HepG2 (cell line): ENCODE data around the gene MTHFR. TPM values are rescaled to one million over a fixed set of nuclear protein-coding genes. Genes with fewer than 3 reads are reported as not detected.

Source experiments
- ATAC-seq: fragments of 200-7000 bp; cut with Tn5 transposase; 3 replicates; pipeline ENCODE4 v1.9.1; 2020; ENCODE audit warnings: mild to moderate bottlenecking, moderate library complexity
- BruUV-seq: library from RNA; stranded (reverse); fragments of 400-500 nt; replicated peaks from 2 replicates; lab custom pipeline; 2021; lab: Mats Ljungman, UMichigan
- CTCF ChIA-PET: fragments of 300-600 bp; formaldehyde crosslinking; extraction: SDS; loops from one replicate; lab custom pipeline; 2021; ENCODE audit warnings: low total read pairs, inconsistent platforms, low intra/inter-chr PET ratio; lab: Yijun Ruan, JAX
- POLR2A ChIA-PET: fragments of 350-600 bp; sonication (Branson Sonifier 250); formaldehyde crosslinking; loops from one replicate; lab custom pipeline; 2020; ENCODE audit warnings: antibody characterized with exemption, inconsistent platforms; lab: Yijun Ruan, JAX
- DNase-seq: peaks from one replicate; pipeline ENCODE4 v3.0.0-alpha.2; 2015; ENCODE audit warnings: low spot score
- FAIRE-seq: peaks from 3 replicates; lab custom pipeline; 2011; peaks lifted over from hg19 to GRCh38; lab: Jason Lieb, UNC
- H2AFZ ChIP-seq: one replicate; pipeline ENCODE4 v1.6.1; 2011; ENCODE audit warnings: low read length, inconsistent platforms
- H3K27ac ChIP-seq: fragments of 300-600 bp; 3 replicates; pipeline ENCODE4 v1.8.0; 2011; ENCODE audit warnings: mixed run types, mild to moderate bottlenecking, mixed read lengths, low read length, inconsistent platforms; ENCODE audit not compliant: insufficient read depth; ENCODE audit errors: extremely low read length
- H3K27me3 ChIP-seq, 2 experiments: fragments of 200-600 bp in 1 of 2; 2 replicates in 1 of 2; 3 replicates in 1 of 2; pipeline versions ENCODE4 v1.6.0 to v1.8.0; 2011; ENCODE audit warnings: low read length in 2 of 2, mild to moderate bottlenecking in 2 of 2, moderate library complexity in 2 of 2, inconsistent platforms in 1 of 2; ENCODE audit not compliant: insufficient read depth in 2 of 2, control insufficient read depth in 1 of 2
- H3K36me3 ChIP-seq, 2 experiments: fragments of 200-600 bp in 1 of 2; replicated peaks in 1 of 2; 2 replicates in 1 of 2; 3 replicates in 1 of 2; pipeline versions ENCODE4 v1.5.1 to v1.8.0; 2011; ENCODE audit warnings: low read length in 2 of 2, inconsistent platforms in 1 of 2; ENCODE audit not compliant: insufficient read depth in 2 of 2, control insufficient read depth in 1 of 2
- H3K4me1 ChIP-seq: 2 replicates; pipeline ENCODE4 v1.5.1; 2012; ENCODE audit warnings: low read length, inconsistent platforms; ENCODE audit not compliant: insufficient read depth
- H3K4me2 ChIP-seq: 2 replicates; pipeline ENCODE4 v1.6.0; 2011; ENCODE audit warnings: low read depth, low read length, inconsistent platforms
- H3K4me3 ChIP-seq, 3 experiments: fragments of 200-600 bp in 1 of 3; sonication (generic), shearing (Covaris generic) in 1 of 3; replicated peaks in 1 of 3; 2 replicates each; pipeline ENCODE4 v1.5.1; 2011 to 2016; ENCODE audit warnings: low read length in 3 of 3, inconsistent platforms in 2 of 3, low read depth in 2 of 3, mild to moderate bottlenecking in 2 of 3, control low read depth in 1 of 3, mixed read lengths in 1 of 3; ENCODE audit not compliant: insufficient read depth in 1 of 3
- H3K79me2 ChIP-seq: one replicate; pipeline ENCODE4 v1.6.1; 2011; ENCODE audit warnings: low read length, inconsistent platforms; ENCODE audit not compliant: insufficient read depth
- H3K9ac ChIP-seq: 2 replicates; pipeline ENCODE4 v1.6.0; 2011; ENCODE audit warnings: mild to moderate bottlenecking, low read depth, low read length, inconsistent platforms; ENCODE audit not compliant: insufficient read depth
- H3K9me3 ChIP-seq: 2 replicates; pipeline ENCODE4 v1.5.1; 2012; ENCODE audit warnings: mild to moderate bottlenecking, low read length
- H4K20me1 ChIP-seq: 2 replicates; pipeline ENCODE4 v1.6.0; 2011; ENCODE audit warnings: inconsistent platforms, mild to moderate bottlenecking, low read length, moderate library complexity; ENCODE audit not compliant: insufficient read depth
- ARID2 ChIP-seq: sonication (generic); formaldehyde crosslinking; IDR thresholded peaks from 2 replicates; pipeline ENCODE4 v1.8.1; 2022; ENCODE audit warnings: mild to moderate bottlenecking, missing genetic modification reagents, borderline replicate concordance
- EHMT2 ChIP-seq: fragments of 200-600 bp; sonication (generic); IDR thresholded peaks from 2 replicates; pipeline ENCODE4 v1.7.0; 2017; ENCODE audit warnings: antibody characterized with exemption, low read depth, low read length, borderline replicate concordance
- JUNB ChIP-seq: sonication (generic); formaldehyde crosslinking; IDR thresholded peaks from 2 replicates; pipeline ENCODE4 v1.8.0; 2022; ENCODE audit warnings: missing genetic modification reagents, mild to moderate bottlenecking, borderline replicate concordance
- MATR3 ChIP-seq: sonication (generic); formaldehyde crosslinking; IDR thresholded peaks from 2 replicates; pipeline ENCODE4 v1.4.0; 2020; ENCODE audit warnings: missing genetic modification reagents
- SRF ChIP-seq: IDR thresholded peaks from 2 replicates; pipeline ENCODE4 v1.6.1; 2011; ENCODE audit warnings: mild to moderate bottlenecking, low read depth, low read length, moderate library complexity
- TBX2 ChIP-seq: sonication (generic); formaldehyde crosslinking; IDR thresholded peaks from 2 replicates; pipeline ENCODE4 v1.5.0; 2020; ENCODE audit warnings: missing genetic modification reagents, mild to moderate bottlenecking, borderline replicate concordance
- ZBTB38 ChIP-seq: sonication (generic); formaldehyde crosslinking; IDR thresholded peaks from 2 replicates; pipeline ENCODE4 v1.5.1; 2020; ENCODE audit warnings: mild to moderate bottlenecking, missing genetic modification reagents
- ZNF326 ChIP-seq: sonication (generic); formaldehyde crosslinking; IDR thresholded peaks from 2 replicates; pipeline ENCODE4 v1.4.0; 2020; ENCODE audit warnings: missing genetic modification reagents, borderline replicate concordance
- ZNF672 ChIP-seq: sonication (generic); formaldehyde crosslinking; IDR thresholded peaks from 2 replicates; pipeline ENCODE4 v1.8.1; 2022; ENCODE audit warnings: missing genetic modification reagents
- ZNF776 ChIP-seq: sonication (generic); formaldehyde crosslinking; IDR thresholded peaks from 2 replicates; pipeline ENCODE4 v1.4.0; 2020; ENCODE audit warnings: mild to moderate bottlenecking, missing genetic modification reagents
- WGBS: methylation state at CpG from one replicate; pipeline ENCODE4 v1.1.6; 2017; ENCODE audit warnings: low lambda C conversion rate; 5-methylcytosine and 5-hydroxymethylcytosine counted together
- in situ Hi-C: cut with HindIII; loops from 2 replicates; pipeline ENCODE4 v1.10.0; 2017; ENCODE audit warnings: low pct_unique_long_range_greater_than_20kb; ENCODE audit not compliant: extremely low pct_ligation_motif_present
- intact Hi-C: fragments of 100-400 bp; cut with micrococcal nuclease; formaldehyde crosslinking; loops from one replicate; pipeline ENCODE4 v1.10.0; 2022; ENCODE audit not compliant: unreplicated experiment
- polyA plus RNA-seq, 8 experiments: library from polyadenylated mRNA; depleted of rRNA in 3 of 8; stranded (reverse) in 7 of 8; unstranded in 1 of 8; fragments of >200 nt; fragmentation: Illumina TruSeq in 4 of 8; extraction: Trizol in 4 of 8; gene quantifications; 2 replicates each; pipeline versions ENCODE4 v1.2.1 to v1.2.3, GENCODE V29; 2011 to 2016; ENCODE audit warnings: low read depth in 4 of 8, missing spikeins in 1 of 8, mixed read lengths in 1 of 8; ENCODE audit not compliant: insufficient read depth in 1 of 8
- total RNA-seq, 5 experiments: library from RNA; depleted of rRNA; stranded (reverse); fragments of >200 nt; fragmentation: Illumina TruSeq; extraction: Trizol; gene quantifications; 2 replicates each; pipeline ENCODE4 v1.2.3, GENCODE V29; 2016; ENCODE audit warnings: low read depth in 1 of 5
- TF ChIP-seq, protein P1 (sequence below): IDR thresholded peaks from 2 replicates; pipeline ENCODE4 v1.6.1; 2016; ENCODE audit warnings: mild to moderate bottlenecking
- TF ChIP-seq, protein P2 (sequence below): sonication (generic); formaldehyde crosslinking; IDR thresholded peaks from 2 replicates; pipeline ENCODE4 v1.5.1; 2020; ENCODE audit warnings: missing genetic modification reagents, mild to moderate bottlenecking, borderline replicate concordance
- TF ChIP-seq, protein P3 (sequence below): sonication (generic); formaldehyde crosslinking; IDR thresholded peaks from 2 replicates; pipeline ENCODE4 v1.4.0; 2020; ENCODE audit warnings: mild to moderate bottlenecking, missing genetic modification reagents

Gene MTHFR
- total and polyA plus RNA-seq, 2 of the 13 experiments (the other 11 are each of a cell fraction or from before 2014, with no cell fraction given), result 3.8 to 8.2 TPM

GRCh38 chr1:11790880-11791715 is 14.7 kb downstream of the MTHFR start (continued):
- TF ChIP-seq EHMT2, result no peak
- no peak for TF ChIP-seq ZBTB38 (CRISPR knock-in tag)
- TF ChIP-seq, protein P1, sequence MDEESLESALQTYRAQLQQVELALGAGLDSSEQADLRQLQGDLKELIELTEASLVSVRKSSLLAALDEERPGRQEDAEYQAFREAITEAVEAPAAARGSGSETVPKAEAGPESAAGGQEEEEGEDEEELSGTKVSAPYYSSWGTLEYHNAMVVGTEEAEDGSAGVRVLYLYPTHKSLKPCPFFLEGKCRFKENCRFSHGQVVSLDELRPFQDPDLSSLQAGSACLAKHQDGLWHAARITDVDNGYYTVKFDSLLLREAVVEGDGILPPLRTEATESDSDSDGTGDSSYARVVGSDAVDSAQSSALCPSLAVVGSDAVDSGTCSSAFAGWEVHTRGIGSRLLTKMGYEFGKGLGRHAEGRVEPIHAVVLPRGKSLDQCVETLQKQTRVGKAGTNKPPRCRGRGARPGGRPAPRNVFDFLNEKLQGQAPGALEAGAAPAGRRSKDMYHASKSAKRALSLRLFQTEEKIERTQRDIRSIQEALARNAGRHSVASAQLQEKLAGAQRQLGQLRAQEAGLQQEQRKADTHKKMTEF, result no peak
- no peak for TF ChIP-seq ZNF776 (CRISPR knock-in tag)
- TF ChIP-seq MATR3 (CRISPR knock-in tag), result no peak
- no peak for TF ChIP-seq SRF

DNA sequence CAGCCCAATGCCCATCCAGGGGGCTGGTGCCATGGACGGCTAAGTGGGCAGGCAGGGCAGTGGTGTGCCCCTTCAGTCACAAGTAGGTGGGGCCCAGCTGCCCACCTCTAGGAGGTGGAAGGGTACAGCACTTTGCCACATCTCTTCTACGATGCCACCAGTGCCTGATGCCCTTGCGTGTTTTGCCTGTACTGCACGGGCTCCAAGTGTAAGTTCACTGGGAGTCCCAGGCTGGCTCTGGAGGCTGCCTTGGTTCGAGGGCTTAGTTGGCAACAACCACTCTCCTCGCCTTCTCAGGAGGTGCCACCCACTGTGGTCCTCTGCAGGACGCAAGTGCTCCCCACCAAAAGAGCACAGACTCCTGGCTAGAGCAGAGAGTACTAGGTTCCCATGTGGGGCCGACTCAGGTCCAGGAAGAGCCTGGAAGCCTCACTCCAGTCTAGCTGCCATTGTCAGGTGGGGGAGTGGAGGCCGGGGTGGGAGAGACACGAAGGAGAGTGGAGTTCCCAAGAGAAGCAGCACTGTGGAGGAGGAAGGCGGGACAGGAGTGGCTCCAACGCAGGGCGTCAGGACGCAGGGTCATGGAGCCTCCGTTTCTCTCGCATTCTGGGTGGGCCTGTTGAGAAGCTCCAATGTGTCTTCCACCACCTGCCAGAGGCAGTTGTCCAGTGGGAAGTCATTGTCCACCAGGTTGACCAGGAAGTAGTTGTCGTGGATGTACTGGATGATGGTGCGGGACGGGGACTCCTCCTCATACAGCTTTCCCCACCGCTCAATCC is 15.5 kb downstream of the MTHFR start:
- Histone ChIP-seq H2AFZ (no peak overlapping the region), H3K79me2 (no peaks in the 10 kb centered on the region), H3K9me3 (no peaks in the 10 kb centered on the region), H3K36me3 (0 out of 5 replicates have a peak, but pooled peaks cover 0 to 2% of the 10 kb centered on the region in 2 experiments), H3K27me3 (no peaks in the 10 kb centered on the region), H3K9ac (no peak overlapping the region), H4K20me1 (no peaks in the 10 kb centered on the region), H3K4me1 (peaks cover 24% of the 10 kb centered on the region), H3K4me2 (no peak overlapping the region), H3K27ac (no peak overlapping the region), H3K4me3 (no peak overlapping the region)
- 95% methylated on average over 16 of the region's 20 CpGs for WGBS
- no peak for FAIRE-seq
- ChIA-PET POLR2A (no interaction called here), CTCF (no interaction called here)
- TF ChIP-seq, protein P2, sequence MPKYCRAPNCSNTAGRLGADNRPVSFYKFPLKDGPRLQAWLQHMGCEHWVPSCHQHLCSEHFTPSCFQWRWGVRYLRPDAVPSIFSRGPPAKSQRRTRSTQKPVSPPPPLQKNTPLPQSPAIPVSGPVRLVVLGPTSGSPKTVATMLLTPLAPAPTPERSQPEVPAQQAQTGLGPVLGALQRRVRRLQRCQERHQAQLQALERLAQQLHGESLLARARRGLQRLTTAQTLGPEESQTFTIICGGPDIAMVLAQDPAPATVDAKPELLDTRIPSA (CRISPR knock-in tag), result no peak
- TF ChIP-seq TBX2 (CRISPR knock-in tag) (no peak), ZNF672 (CRISPR knock-in tag) (no peak), JUNB (CRISPR knock-in tag) (no peak), ZNF326 (CRISPR knock-in tag) (no peak), ARID2 (no peak)
- TF ChIP-seq, protein P3, sequence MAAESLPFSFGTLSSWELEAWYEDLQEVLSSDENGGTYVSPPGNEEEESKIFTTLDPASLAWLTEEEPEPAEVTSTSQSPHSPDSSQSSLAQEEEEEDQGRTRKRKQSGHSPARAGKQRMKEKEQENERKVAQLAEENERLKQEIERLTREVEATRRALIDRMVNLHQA (CRISPR knock-in tag), result no peak
- no peak for ATAC-seq
- in situ Hi-C loops (no loop called here), intact Hi-C loops (no loop called here)
- BruUV-seq, result no TSS peak
- DNase-seq, result no peak
